Activated CD8-positive, alpha-beta memory T cell treated with anti-CD3 and anti-CD28 coated beads for 24 hours (primary cell): ENCODE measurements around the gene NINJ2.

Experiments used
- DNase-seq: peaks from one replicate; pipeline ENCODE4 v3.0.0-alpha.2; 2020

NINJ2 gene

DNA sequence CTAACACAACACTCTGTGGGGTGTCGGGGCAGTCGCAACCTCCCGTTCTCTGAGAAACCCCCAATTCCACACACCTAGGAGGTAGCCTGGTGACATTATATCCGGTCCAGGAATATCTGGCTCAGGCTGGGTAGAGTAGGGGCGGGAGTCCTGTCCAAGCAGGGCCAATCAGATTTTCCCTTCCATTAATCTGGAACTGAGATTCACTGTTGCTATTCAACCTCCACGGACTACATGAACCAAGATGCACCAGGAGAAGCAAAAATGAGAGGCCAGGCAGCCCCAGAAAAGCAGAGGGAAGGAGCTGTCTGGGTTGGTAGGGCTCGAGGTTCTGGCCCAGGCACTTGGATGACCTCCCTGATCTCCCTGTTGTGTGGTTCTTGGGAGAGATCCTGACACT is 51.0 kb downstream of the NINJ2 start:
- DNase-seq: no peak

- DNase-seq: no peak
These were observed 51.5 kb downstream of the NINJ2 start for GRCh38 chr12:611721-612120.

GRCh38 chr12:608921-609320 is 54.3 kb downstream of the NINJ2 start:
- no peak for DNase-seq

DNA sequence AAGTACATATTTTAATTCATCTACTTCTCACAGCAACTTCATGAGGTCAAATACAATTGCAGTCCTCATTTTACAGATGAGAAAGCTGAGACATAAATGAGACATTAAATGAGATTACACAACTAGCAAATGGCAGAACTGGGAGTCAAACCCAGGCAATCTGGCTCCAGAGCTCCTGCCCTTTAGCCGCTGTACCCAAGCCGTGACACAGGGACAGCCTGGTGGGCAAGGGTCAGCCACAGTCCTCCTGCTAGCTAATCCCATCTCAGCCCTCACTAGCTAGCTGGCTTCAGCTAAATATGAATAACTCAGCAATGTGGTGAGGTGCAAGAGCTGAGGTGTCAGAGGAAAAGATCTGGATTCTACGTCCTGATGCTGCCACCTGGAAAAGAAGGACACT is 54.8 kb downstream of the NINJ2 start:
- no peak for DNase-seq

DNA sequence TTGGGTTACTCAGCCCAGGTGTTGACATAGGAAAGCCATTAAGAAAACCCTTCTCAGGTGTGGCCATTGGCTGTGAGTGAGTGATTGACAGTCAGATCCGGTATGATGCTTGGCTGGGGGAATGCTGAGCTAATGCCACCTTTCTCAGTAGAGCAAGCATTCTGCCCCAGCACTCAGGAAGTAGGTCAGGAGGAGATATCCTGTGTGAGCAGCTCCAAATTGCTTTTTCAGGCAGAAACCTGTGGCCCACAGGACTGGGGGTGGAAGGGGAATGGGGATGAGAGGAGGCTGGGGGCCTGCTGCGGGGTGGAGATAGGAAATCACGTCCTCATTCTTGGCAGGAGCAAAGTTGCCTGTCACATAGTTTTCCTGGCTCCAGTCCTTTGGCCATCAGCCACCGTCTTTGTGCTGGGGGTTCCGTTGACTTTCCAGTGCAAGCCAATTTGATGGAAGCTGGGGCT is 55.7 kb downstream of the NINJ2 start:
- DNase-seq: no peak

DNA sequence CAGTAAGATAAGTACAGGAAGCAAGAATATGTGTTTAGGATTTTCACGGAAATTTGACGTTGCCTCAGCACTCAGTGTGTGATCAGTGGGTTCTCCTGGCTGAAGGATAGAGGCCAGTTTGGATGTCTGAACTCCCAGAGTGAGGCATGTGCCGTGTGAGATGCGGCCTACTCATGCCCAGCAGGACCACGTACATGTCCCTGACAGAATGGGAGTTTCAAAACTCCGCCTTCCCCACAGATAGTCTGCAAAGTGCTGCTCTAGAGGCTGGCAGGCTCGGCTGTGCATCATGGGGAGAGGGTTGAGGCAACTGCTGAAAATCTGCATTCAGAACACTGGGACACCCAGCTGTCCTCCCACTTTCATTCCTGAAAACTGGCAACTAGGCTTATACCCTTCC is 58.3 kb downstream of the NINJ2 start:
- DNase-seq: no peak

DNA sequence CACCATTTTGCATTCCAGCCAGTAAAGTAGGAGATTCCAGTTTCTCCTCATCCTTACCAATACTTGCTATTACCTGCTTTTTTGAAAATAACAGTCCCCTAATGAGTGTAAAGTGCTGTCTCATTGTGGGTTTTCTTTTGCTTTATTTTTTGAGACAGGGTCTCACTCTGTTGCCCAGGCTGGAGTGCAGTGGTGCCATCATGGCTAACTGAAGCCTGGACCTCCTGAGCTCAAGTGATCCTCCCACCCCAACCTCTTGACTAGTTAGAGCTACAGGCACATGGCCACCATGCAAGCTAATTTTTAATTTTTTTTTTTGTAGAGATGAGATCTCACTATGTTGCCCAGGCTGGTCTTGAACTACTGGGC is 60.6 kb downstream of the NINJ2 start:
- DNase-seq: no peak

- DNase-seq: no peak
These were observed 61.1 kb downstream of the NINJ2 start for GRCh38 chr12:601976-602699.

DNA sequence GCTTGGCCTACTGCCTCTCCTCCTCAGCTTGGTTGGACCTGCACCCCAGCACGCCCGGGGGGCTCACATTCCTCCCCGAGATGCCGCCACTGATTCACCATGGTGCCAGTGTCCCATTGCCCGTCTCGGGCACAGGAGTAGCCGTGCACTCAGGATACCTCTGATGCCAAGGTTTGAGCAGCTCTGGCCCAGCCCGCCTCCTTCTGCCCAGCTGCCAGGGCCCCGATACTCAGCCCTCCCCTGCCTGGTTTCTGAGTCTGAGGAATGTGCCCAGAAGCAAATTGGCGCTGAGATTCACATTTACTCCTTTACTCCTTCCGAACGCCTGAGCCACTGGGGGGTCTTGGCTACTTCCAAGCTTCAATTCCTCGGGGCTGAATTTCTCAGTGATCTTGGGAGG is 63.5 kb downstream of the NINJ2 start:
- DNase-seq: no peak

DNA sequence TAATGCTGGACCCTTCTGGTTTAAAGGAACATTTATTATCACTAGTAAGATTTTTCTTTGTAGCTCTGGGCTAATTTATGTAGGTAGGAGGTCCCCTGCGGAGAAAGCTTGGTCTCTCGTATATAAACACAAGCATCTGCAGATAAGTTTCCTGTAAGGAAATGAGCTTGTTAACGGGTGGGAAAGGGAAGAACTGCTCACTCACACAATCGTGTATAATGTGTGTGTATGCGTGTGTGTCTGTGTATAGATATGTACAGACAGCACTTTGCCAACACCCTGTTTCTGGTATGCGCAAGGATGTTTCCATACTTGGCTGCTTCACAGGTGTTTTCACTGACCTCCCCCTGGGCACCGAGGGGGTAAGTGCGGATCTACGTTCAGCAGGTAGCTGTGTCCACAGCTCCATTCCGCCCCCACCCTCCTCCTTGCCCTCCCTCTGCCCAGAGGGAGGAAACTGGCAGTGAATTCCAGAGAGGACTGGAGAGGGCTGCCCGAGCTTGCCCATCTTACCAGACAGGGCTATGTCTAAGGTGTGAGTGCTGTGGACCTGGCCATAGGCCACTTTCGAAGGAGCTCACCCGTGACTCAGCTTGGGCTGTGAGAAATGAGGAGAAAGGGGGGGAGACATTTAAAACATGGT is 65.2 kb downstream of the NINJ2 start:
- no peak for DNase-seq

GRCh38 chr12:593396-594270 is 69.6 kb downstream of the NINJ2 start:
- no peak for DNase-seq

GRCh38 chr12:592024-592505 is 71.2 kb downstream of the NINJ2 start:
- no peak for DNase-seq

DNA sequence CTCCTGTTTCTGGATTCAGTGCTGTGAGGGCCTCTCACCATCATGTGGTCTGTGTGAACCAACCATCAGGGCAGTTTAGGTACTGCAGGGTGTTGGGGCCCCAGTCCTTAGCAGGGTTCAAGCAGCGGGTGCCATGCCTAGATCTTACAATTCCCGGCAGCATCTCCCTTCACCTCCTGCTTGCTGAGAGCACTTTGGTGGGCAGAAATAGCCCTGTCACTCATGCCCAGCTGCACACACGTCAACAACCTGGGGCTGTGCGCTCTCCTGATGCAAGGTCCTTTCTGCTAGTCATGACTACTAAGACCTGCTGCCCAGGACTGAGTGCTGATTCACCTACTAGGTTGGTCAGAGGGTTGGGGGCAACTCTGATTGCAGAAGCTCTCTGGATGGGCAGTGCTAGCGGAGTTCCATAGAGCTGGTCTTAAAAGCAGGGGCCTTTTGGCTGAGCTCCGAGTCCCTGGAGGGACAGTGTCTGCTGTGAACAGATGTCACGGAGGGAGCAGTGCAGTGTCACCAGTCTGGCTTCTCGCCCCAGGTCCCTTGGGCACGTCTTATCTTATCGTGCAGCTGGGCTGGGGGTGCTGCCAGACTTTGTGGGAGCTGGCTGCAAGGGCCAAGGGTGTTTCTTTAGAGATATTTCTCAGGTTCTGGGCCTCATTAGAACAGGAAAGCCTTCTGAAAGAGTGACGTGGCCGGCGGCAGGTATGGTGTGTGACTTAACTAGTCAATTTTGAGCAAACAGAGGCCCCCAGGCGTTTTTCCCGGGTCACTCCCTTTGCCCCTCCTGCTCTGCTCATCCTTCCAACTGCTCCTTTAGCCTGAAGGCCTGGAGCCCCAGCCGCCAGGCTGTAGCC is 71.8 kb downstream of the NINJ2 start:
- DNase-seq: no peak

DNA sequence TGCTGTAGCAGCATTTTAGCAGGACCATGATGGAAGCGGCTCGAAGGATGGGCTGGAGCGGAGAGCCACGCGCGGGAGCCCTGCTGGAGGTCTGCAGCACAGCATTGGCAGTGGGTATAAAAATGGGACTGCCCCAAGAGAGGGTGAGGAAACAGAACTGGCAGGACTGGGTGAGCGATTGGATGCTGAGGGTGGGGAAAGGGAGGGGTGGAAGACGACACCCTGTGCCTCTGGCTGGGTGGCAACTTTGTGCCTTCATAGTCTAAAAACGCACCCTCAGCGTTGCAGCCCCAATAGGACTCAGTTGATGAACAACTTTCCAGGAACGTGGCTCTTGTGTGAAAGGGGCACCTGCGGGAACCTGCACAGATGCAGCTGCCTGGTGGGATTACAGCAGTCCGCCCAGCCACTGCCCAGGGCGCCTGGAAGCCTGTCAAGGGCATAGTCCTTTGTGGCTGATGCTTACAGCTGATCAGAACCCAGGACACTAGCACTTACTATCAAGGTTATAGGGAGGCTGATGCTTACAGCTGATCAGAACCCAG is 73.0 kb downstream of the NINJ2 start:
- no peak for DNase-seq

GRCh38 chr12:588646-589045 is 74.6 kb downstream of the NINJ2 start:
- DNase-seq: no peak

DNA sequence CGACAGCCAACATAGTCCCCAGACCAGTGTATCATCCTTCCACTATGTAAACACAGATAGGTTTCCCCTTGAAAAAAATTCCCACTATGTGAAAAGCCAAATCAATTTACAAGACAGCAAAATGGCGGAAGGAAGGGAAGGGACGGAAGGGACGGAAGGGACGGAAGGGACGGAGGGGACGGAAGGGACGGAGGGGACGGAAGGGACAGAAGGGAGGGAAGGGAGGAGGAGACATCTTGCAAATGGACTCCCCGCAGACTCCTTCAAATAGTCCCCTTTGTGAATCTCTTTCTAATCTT is 75.3 kb downstream of the NINJ2 start:
- DNase-seq: no peak

GRCh38 chr12:587132-588023 is 75.9 kb downstream of the NINJ2 start:
- DNase-seq: no peak

DNA sequence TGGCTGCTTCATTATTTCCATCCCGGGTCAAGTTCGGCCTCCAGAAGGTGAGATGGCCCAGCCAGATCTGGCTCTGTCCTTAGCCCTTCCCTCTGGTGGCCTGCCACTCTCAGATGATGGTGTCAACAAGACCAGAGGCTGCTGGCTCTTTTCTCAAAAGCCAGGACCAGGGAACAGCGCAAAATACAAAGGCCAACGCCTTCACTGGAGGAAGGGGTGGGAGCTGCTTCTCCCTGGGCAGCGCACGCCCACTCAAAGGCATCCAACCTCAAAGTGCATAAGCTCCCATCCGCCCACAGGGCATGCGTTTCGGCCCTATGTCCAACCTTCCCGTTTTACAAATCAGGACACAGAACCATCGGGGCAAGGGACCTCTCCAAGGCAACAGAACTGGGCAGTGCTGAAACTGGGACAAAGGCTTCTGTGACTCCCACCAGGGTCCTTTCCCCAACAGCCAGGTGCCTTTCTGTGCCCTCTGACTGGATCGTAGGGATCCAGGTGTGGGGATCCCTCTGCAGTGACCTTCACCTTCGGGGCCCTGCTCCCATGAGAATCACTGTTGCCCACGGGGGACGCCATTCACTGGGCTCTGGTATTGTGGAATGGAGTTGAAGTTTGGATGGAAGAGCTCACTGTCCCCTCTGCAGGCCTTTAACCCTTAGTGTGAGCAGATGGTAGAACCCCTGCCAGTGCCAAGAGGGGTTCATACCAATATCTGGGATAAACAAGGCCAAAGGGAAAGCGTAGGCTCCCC is 76.8 kb downstream of the NINJ2 start:
- no peak for DNase-seq

GRCh38 chr12:585062-586061 is 77.9 kb downstream of the NINJ2 start:
- DNase-seq: no peak
